HG03097 (cell line): ENCODE results near the gene PRR12.
A peak's percentile ranks its signal among the peaks of the same experiment; 100 is the strongest.

ENCODE experiments used
- ATAC-seq: cut with Tn5 transposase; IDR thresholded peaks from one replicate; pipeline ENCODE4 v1.9.1; 2021; ENCODE audit not compliant: unreplicated experiment, low FRiP score

PRR12 gene

GRCh38 chr19:49660338-49660961, 69.5 kb downstream of the PRR12 start:
- ATAC-seq = no peak

GRCh38 chr19:49662011-49662410, 71.0 kb downstream of the PRR12 start:
- no peak for ATAC-seq

GRCh38 chr19:49663224-49663623, 72.2 kb downstream of the PRR12 start:
- no peak for ATAC-seq

DNA sequence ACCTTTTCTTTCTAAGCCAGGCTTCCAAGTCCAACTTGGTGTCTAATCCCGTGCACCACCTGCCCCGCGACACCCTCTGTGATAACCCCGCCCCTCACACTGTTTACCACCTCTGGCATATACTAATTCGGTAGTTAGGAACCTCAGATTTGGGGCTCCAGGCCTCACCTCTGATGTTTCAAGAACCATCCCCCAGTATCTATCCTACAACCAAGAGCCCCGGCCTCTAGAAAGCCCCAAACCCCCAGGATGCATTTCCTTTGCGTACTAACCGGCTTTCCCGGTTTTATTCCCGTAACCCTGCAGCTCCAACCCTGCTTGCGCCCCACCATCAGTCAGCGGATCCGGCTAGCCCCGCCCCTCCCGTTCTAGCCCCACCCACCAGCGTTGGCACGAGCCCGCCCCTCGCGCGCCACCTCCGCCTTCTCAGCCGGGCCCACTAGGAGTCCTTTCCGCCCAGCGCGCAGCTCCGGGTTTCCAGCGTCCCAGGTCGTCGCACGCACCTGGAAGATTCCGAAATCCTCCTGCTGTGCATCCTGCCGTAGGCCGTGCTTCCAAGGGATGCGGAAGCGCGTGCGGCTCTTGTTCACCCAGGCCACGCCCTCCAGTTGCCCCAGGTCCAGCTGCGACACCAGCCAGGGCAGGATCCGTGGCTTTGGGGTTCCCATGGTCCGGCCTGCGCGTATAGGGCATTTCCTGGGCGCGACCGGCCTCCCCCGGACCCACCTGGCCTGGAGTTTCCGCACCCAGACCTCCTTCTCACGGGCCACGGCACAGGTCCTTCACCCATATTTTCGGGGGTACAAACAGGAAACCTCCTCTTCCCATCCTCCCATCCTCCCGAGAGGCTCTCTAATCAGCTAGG, 73.4 kb downstream of the PRR12 start:
- ATAC-seq = no peak

DNA sequence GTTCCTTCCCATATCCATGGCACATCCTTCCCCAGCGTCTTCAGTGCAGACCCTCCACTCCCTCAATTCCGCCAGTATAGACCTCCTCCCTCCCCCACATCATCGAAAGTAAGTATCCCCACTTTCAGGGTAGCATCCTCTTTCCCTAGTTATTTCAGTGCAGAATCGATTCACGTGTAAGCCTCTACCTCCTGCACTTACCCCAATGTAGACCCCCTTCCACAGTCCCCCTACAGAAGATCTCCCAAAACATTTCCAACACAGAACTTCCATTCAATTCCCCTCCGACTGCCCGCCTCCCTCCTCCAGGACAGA, 74.0 kb downstream of the PRR12 start:
- ATAC-seq = no peak

DNA sequence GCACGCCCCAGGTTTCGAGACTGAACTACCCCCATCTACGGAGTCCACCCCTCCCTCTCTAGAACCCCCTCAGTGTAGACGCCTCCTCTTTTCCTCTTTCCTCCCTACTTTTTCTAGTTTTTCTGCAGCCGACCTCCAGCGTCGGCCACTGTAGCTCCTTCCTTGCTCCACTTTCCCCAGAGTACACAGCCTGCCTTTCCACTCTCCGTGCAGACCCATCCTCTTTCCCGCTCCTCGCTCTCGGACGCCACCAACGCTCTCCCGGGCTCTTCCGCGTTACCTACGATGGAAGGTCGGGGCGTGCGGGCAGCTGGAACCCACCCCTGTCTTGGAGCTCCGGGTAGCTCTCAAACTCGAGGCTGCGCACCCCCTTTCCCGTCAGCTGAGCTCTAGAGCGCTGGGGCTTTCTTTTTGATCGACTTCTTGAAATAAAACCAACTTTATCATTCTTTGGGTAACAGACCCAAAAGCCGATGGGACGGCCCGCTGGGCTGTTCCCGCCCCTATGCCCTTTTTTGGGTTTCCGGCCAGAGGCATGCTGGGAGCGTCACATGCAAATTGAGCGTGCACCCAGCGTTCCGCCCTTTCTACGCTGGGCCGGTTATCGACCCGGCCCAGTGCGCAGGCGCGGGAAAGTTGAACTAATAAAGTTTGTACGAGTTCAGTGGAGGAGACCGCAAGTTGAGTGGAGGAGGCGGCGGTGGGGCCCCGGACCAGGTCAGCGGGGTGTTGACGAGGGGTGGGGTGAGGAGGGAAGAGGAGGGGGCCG, 74.6 kb downstream of the PRR12 start, which contains the start of the genes BCL2L12 and IRF3:
Gene BCL2L12 (plus strand): TSS at position 583 of the 769 bp plus-strand sequence. CDS start 760 bp downstream, outside the sequence.
Gene IRF3 (minus strand): TSS at position 507 of the 769 bp plus-strand sequence. CDS start 1,019 bp downstream, outside the sequence.
- peak; percentile 70 for ATAC-seq

DNA sequence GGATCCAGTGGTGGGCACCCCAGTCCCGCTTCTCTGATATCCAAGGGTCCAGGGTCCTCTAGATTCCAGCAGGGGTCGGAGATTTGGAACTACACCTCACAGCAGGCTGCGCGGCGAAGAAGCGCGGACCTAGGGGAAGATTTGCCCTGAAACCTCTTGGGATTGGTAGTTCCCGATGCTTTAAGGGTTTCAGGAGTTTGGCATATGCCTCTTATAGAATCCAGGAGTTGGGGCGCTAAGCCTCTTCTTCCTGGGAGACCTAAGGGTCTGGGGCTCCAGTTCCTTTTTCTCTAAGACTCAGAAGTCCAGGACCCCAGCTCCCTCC, 75.1 kb downstream of the PRR12 start:
- ATAC-seq = no peak

GRCh38 chr19:49667473-49667872, 76.5 kb downstream of the PRR12 start:
- ATAC-seq = no peak

DNA sequence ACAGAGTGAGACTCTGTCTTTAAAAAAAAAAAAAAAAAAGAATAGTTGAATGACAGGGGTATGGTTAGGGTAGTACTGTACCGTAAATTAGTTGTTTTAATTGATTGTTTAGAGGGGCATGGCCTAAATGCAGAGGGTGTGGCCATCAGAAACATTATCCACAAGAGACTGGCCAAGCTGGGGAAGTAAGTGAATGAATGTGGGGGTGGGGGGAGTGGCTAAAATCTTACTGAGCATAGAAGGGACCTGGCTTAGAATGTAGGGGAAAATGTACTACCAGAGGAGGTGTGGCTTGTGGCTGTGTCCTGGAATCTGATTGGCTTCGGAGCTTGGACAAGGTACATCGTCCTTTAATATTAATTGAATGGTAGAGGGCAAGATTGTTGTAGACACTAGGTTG, 78.5 kb downstream of the PRR12 start:
- ATAC-seq = no peak

DNA sequence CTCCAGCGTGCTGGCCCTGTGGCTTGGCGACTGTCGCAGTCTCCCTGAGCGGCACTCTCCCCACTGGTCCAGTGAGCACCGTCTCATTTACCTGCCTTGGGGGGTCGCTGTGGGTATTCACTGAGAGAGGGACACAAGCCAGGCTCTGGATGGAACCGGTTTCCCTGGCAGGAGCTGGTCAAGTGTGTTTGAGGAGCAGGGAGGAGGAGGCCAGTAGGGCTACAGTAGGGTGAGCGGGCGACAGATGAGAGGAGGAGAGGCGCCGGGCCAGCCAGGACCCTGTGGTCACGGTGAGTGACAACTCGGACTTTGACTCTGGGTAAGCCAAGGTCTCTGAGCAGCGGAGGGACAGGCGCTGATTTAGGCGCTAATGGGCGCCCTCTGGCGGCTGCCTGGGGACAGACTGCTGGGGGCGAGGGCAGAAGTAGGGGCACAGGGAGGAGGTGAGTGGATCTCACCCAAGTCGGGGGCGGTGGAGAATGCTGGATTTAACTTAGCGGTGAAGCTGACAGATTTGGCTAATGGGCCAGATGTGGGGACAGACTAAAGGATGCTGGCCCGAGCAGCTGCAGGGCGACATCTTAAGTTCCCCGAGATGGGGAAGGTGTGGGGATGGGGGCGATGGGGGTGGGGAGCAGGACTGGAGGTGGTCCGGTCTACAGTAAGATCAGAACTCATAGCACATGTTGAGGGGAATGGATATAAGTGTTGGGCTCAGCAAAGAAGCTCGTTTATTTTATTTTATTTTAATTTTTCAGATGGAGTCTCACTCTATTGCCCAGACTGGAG, 81.3 kb downstream of the PRR12 start:
- ATAC-seq = no peak
